HG03064 (cell line): Measurements from ENCODE around the gene TMEM163.

Experiments used
- ATAC-seq: cut with Tn5 transposase; IDR thresholded peaks from one replicate; pipeline ENCODE4 v1.9.1; 2021; ENCODE audit warnings: low read depth; ENCODE audit not compliant: unreplicated experiment

Gene TMEM163

GRCh38 chr2:134694411-134694810, 24.4 kb downstream of the TMEM163 start:
- ATAC-seq: no peak

GRCh38 chr2:134693359-134694330, 25.2 kb downstream of the TMEM163 start:
- ATAC-seq: no peak

- ATAC-seq: no peak
Measured at GRCh38 chr2:134692499-134692898, 26.3 kb downstream of the TMEM163 start.

GRCh38 chr2:134690629-134691215, 28.1 kb downstream of the TMEM163 start:
- no peak for ATAC-seq

- ATAC-seq: no peak
Measured at GRCh38 chr2:134689315-134689714, 29.5 kb downstream of the TMEM163 start.

GRCh38 chr2:134685967-134686366, 32.8 kb downstream of the TMEM163 start:
- no peak for ATAC-seq

- ATAC-seq: no peak
Measured at GRCh38 chr2:134683561-134684112, 35.2 kb downstream of the TMEM163 start.

- ATAC-seq: no peak
Measured at GRCh38 chr2:134682726-134683125, 36.1 kb downstream of the TMEM163 start.

DNA sequence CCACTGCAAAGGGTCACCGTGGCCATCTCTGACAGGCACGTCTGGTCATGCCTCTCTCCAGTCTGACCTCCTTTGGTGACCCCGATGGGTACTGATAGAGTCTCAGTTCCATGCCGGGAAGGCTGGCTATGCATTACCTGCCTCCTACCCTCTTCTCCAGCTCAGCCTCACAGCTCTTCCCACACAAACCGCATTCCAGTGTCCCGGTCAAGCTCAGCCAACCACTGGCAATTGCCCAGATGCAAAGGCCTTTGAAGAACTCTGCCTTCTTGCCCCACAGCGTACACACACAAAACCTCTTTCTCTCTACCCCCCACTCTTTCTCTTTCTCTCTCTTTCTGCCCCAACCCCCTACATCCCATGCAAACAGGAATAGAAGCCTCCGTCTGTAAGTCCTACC, 37.6 kb downstream of the TMEM163 start:
- ATAC-seq: no peak

DNA sequence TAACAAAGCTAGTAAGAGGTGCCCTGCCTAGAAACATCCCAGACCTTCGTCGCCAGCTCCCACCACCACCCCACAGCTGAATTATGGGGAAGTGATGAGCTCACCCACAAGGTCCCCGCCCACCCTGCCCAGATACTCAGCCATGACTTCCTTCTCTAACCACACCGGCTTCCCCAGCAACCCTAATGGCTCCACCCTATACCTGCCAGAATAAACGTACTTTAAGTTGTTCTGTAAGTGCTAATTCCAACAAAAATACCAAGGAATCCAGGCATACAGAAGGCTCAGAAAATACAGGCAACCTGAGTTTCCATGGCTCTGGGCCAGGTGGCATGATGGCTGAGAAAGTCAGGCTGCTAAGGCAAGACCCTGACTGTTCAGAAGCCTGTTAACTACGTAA, 39.1 kb downstream of the TMEM163 start:
- no peak for ATAC-seq

DNA sequence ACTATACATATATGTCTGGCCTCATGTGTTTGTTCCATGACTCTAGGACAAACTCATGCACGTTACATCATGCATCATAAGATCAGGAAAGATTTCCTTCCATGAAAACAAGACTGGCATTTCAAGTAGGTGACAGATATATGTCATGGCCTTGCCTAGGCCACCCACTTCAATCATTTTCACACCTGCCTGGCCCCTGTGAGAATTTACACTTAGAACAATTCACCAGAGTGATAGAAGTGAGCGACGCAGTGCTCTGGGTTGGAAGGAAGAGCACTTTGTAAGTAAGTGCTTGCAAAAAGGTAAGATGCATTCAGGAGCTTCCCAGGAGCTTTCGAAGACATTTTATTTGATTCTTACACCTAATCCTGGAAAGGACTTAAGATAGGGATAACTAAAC, 39.5 kb downstream of the TMEM163 start:
- ATAC-seq: no peak

DNA sequence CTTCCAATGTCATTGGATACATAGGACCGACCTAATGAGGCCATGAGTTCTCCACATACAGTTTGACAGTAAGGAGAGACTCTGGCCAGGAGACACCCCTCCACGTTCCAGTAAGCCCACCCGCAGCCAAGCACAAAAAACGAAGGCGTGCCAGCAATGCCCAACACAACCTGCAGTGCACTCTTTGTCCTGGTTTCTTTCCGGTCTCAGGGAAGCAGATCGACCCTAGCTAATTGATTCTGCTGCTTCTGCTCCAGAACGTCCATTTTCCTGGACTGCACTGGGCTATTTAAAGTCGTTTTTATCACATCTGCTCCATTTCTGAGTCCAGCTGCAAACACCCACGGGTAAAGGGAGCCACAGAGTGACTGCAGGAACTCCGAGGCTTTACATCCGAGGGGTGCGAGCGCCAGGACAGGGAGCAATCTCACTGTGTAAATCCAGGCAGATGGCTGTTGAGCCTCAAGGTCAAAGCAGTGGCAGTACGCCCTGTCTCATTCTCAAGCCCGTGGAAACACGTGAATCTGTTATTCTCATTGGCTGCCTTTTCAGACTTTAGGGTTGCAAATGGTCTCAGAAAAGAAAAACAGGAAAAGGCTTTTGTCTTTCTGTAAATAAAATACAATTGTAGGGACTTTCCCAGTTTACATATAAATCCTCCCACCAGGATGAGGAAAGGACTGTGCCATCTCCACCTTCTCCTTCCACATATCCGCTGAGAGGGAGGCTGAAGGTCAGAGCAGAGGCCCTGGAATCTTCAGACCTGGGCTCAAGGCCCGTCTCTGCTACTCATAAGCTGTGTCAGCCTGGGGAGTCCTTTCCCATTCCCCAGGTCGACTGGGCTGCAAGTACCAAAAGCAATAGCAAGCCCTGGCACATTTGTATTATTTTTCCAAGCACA, 40.7 kb downstream of the TMEM163 start:
- ATAC-seq: no peak

- no peak for ATAC-seq
Measured at GRCh38 chr2:134676960-134677359, 41.8 kb downstream of the TMEM163 start.

GRCh38 chr2:134675314-134675713, 43.5 kb downstream of the TMEM163 start:
- no peak for ATAC-seq

DNA sequence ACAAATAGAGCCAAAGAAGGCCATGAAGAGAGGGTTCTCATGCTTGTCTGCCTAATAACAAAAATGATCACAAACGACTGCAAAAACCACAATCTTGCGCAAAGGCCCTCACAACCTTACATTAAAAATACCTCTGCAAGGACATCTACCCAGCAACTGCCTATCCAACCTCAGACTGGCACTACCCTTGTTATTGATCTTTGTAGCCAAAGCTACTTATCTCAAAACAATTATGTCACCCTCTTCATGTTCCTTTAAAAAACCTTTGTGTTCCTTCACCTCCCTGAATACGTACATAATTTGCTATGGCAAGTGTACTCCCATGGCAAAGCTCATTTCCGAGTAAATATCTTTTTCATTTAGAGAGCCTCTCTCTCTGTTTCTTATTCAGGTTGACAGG, 44.1 kb downstream of the TMEM163 start:
- ATAC-seq: no peak

- ATAC-seq: no peak
Measured at GRCh38 chr2:134671513-134671912, 47.3 kb downstream of the TMEM163 start.

DNA sequence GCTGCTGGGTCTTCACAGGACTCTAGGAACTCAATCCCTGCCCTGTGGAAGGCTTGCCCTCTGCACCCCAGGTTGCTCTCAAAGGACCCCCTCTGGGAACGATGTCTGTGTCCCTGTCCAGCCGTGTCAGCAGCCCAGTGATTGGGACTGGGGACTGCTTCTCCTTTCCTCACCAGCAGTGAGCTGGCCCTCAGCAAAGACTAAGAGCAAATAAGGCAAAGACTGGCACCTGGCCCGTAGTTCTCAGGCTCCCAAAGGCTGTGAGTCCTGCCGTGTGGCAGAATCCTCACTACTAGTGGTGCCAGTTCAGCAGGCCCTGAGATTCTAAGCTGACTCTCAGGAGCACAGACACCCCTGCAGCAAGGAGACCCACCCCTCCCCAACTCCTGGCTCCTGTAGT, 47.8 kb downstream of the TMEM163 start:
- ATAC-seq: no peak

DNA sequence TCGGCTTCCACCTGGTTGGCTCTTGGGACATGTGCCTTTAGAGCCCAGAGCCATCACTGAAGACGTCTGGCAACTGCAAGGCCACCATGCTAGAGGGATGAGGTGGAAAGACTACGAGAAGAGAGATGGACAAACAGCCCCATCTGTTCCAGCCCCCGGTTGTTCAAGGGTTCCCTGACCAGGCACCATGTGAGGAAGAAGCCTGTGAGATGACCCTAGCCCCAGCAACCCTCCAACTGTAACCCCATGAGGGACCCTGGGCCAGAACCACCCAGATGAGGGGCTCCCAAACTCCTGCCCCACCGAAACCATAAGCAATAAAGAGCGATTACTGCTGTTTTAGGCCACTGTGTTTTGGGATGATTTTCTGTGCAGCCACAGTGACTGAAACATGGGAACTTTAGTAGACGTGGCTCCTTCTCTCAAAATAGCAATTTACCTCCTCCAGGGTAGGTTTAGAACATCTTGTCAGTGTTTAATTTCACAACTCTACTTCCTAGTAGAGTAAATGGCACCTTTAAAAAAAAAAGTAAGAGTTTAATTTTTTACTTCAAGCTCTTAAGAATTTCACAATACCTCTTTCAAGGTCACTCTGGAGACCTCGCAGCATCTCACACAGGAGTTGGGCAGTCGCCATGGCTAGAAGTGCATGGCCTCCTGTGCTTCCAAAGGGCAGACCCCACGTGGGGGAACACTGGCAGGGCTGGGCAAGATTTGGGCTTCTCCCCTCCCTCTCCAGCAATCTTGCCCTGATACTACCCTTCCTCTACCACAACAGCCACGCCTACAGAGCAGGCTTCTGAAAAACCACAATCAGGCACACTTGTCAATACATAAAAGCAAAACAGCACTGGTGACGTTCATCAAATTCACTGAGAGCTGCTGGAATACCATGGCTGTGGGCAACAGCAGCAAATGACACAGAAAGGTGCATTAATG, 48.8 kb downstream of the TMEM163 start:
- ATAC-seq: no peak

GRCh38 chr2:134668821-134669220, 50.0 kb downstream of the TMEM163 start:
- ATAC-seq: no peak

- no peak for ATAC-seq
Measured at GRCh38 chr2:134667541-134667940, 51.3 kb downstream of the TMEM163 start.
